Sigmoid colon (tissue), 3 donors: Measurements from ENCODE around the gene PTPRD.

ENCODE experiments used
- POLR2A ChIP-seq, 2 donors: fragments of 450-650 bp; IDR thresholded peaks; one replicate each; pipeline ENCODE4 v1.6.1; 2016; ENCODE audit warnings: antibody characterized with exemption in 2 of 2, mild to moderate bottlenecking in 2 of 2, moderate library complexity in 2 of 2
- TF ChIP-seq, protein P1 (sequence below), 4 experiments: fragments of 450-650 bp in 3 of 4; fragments of 200-600 bp in 1 of 4; IDR thresholded peaks; one replicate each; pipeline ENCODE4 v1.5.1; 2016 to 2019; ENCODE audit warnings: antibody characterized with exemption in 4 of 4, mild to moderate bottlenecking in 3 of 4, moderate library complexity in 2 of 4

DNA sequence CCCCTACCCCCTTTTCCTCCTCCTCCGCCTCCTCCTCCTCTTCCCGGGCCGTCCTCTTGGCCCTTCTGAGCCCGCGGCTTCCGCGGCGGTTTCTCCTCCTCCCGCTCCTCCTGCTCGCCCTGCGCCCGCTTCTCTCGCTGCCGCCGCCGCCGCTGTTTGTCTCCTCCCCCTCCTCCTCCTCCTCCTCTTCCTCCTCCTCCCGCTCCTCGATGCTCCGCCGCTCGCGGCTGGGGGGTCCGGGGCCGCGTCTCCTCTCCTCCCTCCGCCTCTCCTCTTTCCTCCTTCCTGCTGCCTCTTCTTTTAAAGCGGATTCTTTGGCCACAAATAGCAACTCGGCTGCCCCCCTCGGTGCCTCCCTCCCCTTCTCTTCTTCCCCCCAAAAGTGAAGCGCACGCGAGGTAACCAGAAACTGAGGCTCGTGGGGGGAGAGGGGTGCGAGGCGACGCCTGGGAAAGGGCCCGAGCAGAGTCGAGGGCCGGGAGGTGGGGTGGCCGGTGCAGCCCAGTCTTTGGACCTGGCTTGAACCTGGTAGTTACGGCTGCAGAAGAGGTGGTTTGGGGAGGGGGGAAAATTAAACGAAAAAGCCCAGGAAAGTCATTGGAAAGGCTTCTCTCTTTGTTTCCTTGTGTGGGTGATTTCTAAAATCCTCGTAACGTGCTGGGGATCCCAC is 1754.7 kb downstream of the PTPRD start:
- TF ChIP-seq, protein P1, sequence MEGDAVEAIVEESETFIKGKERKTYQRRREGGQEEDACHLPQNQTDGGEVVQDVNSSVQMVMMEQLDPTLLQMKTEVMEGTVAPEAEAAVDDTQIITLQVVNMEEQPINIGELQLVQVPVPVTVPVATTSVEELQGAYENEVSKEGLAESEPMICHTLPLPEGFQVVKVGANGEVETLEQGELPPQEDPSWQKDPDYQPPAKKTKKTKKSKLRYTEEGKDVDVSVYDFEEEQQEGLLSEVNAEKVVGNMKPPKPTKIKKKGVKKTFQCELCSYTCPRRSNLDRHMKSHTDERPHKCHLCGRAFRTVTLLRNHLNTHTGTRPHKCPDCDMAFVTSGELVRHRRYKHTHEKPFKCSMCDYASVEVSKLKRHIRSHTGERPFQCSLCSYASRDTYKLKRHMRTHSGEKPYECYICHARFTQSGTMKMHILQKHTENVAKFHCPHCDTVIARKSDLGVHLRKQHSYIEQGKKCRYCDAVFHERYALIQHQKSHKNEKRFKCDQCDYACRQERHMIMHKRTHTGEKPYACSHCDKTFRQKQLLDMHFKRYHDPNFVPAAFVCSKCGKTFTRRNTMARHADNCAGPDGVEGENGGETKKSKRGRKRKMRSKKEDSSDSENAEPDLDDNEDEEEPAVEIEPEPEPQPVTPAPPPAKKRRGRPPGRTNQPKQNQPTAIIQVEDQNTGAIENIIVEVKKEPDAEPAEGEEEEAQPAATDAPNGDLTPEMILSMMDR (IDR thresholded peaks at IDR 0.05) = no peak
- TF ChIP-seq POLR2A (IDR thresholded peaks at IDR 0.05) = no peak
